IPS-20b (cell line): Measurements from ENCODE around the gene SLC3A2.

ENCODE experiments used
- H3K27ac ChIP-seq: one replicate; pipeline ENCODE4 v1.5.1; 2013; ENCODE audit warnings: low read length
- H3K27me3 ChIP-seq: 2 replicates; pipeline ENCODE4 v1.6.1; 2013; ENCODE audit warnings: mild to moderate bottlenecking, low read length, inconsistent platforms; ENCODE audit not compliant: insufficient read depth
- H3K36me3 ChIP-seq: 2 replicates; pipeline ENCODE4 v1.6.1; 2013; ENCODE audit warnings: low read depth, mild to moderate bottlenecking, inconsistent platforms, low read length, moderate library complexity; ENCODE audit not compliant: insufficient read depth
- H3K4me1 ChIP-seq: 2 replicates; pipeline ENCODE4 v1.6.1; 2013; ENCODE audit warnings: mild to moderate bottlenecking, control low read depth, inconsistent platforms, low read length, moderate library complexity; ENCODE audit not compliant: insufficient read depth
- H3K4me3 ChIP-seq: 2 replicates; pipeline ENCODE4 v1.5.1; 2013; ENCODE audit warnings: mild to moderate bottlenecking, low read length, inconsistent platforms
- H3K9ac ChIP-seq: 2 replicates; pipeline ENCODE4 v1.6.1; 2013; ENCODE audit warnings: low read depth, mild to moderate bottlenecking, inconsistent platforms, low read length, moderate library complexity
- H3K9me3 ChIP-seq: 2 replicates; pipeline ENCODE4 v1.6.1; 2013; ENCODE audit warnings: mild to moderate bottlenecking, low read depth, low read length, inconsistent platforms; ENCODE audit not compliant: insufficient read depth

Gene SLC3A2

DNA sequence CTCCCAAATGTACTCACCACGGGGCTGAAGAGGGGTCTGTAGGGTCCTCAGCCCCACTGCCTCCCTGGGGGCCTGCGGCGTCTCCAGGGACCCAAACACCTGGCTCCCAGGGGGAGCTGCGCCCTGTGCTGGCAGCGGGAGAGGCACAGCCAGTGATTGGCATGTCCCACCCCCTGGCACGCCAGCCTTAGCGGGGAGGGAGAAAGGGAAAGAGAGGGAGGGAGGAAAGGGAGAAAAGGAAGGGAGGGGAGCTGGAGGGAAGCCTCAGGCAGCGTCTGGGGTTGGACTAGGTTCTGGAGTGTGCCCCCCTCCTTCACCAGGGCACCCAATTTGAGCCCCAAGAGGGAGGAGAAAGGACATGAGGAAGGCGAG is 40.5 kb downstream of the SLC3A2 start, which contains the start of gene CHRM1:
Gene CHRM1, minus strand, starts transcription at position 163 of the 372 bp plus-strand sequence. CDS start 10,263 bp downstream, outside the sequence.
- Histone ChIP-seq H3K27ac (no peak within 1 kb of the TSS), H3K9me3 (no peaks in the 10 kb centered on the region), H3K4me1 (no peaks in the 10 kb centered on the region; the same call in 1 of the 2 replicates), H3K4me3 (no peak within 1 kb of the TSS), H3K9ac (no peak within 1 kb of the TSS), H3K36me3 (no peaks in the 10 kb centered on the region), H3K27me3 (peaks cover 55% of the 10 kb centered on the region)

DNA sequence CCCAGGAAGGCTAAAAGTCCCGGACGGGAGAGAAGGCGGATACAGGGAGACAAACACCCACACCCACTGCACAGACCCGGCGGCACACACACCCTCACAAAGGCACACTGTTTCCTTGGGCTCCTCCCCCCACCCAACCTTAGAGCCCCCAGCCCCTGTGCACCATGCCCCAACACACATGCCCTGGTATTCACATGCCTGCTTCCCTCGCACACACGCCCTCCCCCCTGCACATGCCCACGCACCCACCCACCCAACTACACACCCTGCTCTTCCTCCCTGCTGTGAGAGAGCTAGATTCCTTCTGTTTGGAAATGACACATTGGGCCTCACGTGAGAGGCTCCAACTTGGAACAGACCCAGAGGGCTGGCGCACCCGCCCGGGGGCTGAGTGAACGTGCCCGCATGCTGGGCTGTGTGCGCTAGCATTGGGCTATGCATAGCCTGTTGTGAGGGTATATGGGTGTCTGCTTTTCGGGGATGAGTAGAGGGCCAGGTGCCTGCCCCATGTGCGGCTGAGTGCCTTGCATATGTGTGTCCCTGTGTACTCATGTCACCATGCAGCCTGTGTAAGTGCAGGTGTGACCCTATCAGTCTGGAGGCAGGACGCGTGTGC is 41.0 kb downstream of the SLC3A2 start:
- Histone ChIP-seq H3K27me3 (peaks cover 60% of the 10 kb centered on the region), H3K9me3 (no peaks in the 10 kb centered on the region), H3K27ac (no peak overlapping the region), H3K36me3 (no peaks in the 10 kb centered on the region), H3K4me1 (no peaks in the 10 kb centered on the region; the same call in 1 of the 2 replicates), H3K4me3 (no peak overlapping the region), H3K9ac (no peak overlapping the region)

DNA sequence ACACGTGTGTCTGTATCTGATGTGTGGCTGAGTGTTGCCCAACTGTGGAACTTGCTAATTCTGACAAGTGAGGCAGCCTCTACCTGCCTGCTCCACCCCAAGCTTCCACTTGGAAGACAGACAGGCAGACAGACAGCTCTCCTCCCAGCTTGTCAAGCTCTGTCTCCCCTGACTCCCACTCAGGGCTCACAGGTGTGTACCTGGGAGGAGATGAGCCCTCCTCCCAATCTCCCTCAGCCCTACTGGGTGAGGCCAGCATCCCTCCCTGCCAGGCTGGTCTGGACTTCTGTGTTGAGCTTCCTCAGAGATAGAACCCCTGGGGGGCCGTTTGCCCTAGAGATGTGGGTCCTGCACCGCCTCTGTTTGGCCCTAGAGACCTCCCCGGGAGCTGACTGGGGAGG is 41.5 kb downstream of the SLC3A2 start:
- no peak overlapping the region for H3K27ac ChIP-seq
- H3K27me3 ChIP-seq = peaks cover 65% of the 10 kb centered on the region
- no peaks in the 10 kb centered on the region; the same call in 1 of the 2 replicates for H3K4me1 ChIP-seq
- H3K4me3 ChIP-seq = no peak overlapping the region
- H3K9me3 ChIP-seq = no peaks in the 10 kb centered on the region
- H3K9ac ChIP-seq = no peak overlapping the region
- H3K36me3 ChIP-seq = no peaks in the 10 kb centered on the region

DNA sequence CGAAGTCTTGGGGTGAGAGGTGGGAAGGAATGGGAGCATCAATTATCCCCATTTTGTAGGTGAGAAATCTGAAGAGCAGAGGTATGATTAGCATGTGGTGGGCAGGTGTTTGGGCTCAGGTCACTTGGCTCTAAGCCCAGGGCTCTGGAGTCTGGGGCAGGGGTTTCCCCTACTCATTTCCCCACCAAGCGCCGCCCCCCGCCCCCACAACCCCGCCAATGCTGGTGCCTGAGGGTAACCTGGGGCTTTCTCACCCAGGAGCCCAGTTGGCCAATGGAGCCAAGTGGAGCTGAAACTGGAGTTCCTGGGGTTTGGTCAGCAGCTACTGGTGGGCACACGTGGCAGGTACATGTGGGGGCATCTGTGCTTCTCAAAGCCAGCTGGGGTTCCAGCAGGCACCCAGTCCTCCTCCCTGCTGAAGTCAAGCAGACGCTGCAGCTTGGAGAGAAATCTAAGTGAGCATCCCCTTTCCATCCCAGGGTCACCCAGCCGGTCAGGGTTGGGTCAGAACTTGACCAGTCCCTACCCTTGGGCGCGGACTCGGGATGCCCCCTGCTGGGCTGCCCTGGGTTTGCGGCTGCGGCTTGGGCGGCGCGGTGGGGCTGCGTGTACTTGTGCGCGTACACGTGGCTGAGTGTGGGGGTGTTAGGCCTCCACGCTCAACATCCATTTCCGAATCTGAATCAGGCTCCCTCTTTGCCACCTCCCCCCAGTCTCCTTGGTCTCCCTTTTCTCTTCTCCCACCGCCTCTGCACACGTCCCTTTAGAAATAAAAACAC is 42.1 kb downstream of the SLC3A2 start:
- Histone ChIP-seq H3K27me3 (peaks cover 72% of the 10 kb centered on the region), H3K4me3 (0 out of 2 replicates have a peak overlapping the region, but pooled peaks have one; percentile 61), H3K36me3 (no peaks in the 10 kb centered on the region), H3K4me1 (peaks cover 5% of the 10 kb centered on the region), H3K27ac (no peak overlapping the region), H3K9ac (no peak overlapping the region), H3K9me3 (no peaks in the 10 kb centered on the region)

DNA sequence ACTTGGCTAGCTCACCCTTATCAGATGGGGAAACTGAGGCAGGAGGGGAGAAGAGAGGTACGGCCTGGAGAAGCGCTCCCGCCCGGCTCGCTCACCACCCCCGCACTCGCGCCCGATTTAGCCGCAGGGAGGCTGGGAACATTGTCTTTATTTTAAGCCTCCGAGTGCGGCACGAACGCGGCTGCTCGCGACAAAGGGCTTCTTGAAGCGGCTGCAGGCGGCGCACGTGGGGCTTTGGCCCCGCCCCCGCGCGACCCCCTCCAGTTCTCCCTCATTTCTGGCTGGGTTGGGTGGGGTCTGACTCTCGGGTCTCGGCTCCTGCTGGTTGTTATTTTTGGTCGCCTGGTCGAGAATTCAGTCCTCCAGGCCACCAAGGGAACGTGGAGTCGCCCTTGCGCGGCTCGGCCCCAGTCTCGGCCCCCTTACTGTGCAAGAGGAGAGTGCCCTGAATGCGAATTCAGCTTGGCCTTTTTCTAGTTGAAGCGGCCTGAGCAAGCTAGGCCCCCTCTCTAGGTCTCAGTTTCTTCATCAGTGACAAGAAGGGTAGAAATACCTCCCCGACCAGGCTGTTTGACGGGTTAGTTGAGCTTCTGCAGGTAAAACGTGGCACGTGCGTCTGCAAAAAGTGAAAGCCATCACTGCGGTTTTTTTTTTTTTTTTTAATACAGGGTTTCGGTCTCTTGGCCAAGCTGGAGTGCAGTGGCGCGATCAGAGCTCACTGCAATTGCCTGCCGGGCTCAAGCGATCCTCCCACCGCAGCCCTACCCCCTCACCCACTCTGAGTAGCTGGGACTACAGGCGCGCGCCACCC is 43.1 kb downstream of the SLC3A2 start:
- Histone ChIP-seq H3K4me3 (peak overlapping the region; percentile 61), H3K36me3 (no peaks in the 10 kb centered on the region), H3K4me1 (peaks cover 5% of the 10 kb centered on the region), H3K27me3 (peaks cover 82% of the 10 kb centered on the region), H3K9ac (peak overlapping the region; percentile 3; the same call in 1 of the 2 replicates), H3K9me3 (no peaks in the 10 kb centered on the region), H3K27ac (no peak overlapping the region)

DNA sequence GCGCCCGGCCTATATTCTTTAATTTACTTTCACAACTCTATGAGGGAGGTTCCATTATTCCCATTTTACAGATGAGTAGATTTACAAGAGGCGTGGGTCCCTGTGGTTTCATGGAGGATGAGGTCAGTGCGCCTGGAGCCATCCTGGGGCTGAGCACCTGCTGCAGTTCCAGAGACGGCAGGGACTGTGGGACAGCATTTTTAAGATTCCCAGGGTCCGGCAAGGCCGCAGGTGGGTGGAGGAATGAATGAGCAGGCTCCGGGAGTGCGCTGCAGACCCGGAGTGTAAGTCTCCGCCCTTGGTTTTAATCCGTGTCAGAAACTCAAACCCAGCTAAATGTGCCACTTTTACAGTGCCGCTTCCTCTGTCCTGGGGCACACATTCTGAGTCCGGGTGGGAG is 44.6 kb downstream of the SLC3A2 start:
- Histone ChIP-seq H3K9ac (peak overlapping the region; percentile 35; the same call in 1 of the 2 replicates), H3K4me3 (peak overlapping the region; percentile 77), H3K36me3 (no peaks in the 10 kb centered on the region), H3K27ac (no peak overlapping the region), H3K27me3 (peaks cover 97% of the 10 kb centered on the region), H3K9me3 (no peaks in the 10 kb centered on the region), H3K4me1 (peaks cover 5% of the 10 kb centered on the region)

DNA sequence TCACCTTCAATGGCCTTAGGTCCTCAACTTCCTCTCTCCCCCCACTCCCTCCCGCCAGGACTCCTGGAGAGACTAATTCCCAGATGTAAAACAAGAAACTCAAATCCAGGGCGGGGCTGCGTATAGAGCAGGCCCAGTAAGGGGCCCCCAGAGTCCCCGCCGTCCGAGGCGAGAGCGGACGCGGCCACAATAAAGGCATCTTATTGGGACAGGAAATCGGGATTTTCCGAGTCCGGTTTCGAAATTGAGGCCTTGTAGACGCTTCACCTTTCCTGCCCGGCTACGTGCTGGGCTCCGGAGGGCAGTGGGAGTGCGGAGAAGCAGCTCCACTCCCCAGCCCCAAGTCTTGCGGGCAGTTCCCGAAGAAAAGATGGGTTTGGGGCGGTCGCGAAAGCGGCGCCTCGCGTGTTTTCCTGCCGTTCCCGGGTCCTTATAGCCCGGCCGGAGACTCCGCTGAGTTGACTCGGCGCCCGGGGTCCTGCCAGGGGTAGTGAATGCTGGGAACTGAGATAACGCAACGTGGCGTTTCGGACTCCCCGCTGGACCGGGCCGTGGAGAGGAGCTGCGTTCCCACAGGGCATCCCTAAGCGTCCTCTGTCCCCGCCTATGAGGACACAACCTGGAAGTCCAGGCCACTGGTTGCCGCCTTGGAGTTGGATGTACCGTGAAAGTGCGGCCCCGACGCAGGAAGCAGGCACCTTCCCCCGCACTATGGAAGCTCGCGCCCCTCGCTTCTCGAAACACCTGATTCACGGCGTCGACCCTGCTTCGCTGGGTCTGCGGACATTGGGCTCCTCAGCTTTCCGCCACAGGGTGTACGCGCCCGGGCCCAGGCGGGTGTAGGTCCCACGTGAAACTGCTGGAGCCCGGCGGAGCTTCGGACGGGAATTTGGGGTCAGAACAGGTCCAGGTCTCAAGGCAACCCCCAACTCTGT is 45.3 kb downstream of the SLC3A2 start:
- H3K9ac ChIP-seq = peak overlapping the region; percentile 35
- no peaks in the 10 kb centered on the region for H3K36me3 ChIP-seq
- peak overlapping the region; percentile 77 for H3K4me3 ChIP-seq
- H3K9me3 ChIP-seq = no peaks in the 10 kb centered on the region
- peaks cover 5% of the 10 kb centered on the region for H3K4me1 ChIP-seq
- no peak overlapping the region for H3K27ac ChIP-seq
- H3K27me3 ChIP-seq = peaks cover 92% of the 10 kb centered on the region

DNA sequence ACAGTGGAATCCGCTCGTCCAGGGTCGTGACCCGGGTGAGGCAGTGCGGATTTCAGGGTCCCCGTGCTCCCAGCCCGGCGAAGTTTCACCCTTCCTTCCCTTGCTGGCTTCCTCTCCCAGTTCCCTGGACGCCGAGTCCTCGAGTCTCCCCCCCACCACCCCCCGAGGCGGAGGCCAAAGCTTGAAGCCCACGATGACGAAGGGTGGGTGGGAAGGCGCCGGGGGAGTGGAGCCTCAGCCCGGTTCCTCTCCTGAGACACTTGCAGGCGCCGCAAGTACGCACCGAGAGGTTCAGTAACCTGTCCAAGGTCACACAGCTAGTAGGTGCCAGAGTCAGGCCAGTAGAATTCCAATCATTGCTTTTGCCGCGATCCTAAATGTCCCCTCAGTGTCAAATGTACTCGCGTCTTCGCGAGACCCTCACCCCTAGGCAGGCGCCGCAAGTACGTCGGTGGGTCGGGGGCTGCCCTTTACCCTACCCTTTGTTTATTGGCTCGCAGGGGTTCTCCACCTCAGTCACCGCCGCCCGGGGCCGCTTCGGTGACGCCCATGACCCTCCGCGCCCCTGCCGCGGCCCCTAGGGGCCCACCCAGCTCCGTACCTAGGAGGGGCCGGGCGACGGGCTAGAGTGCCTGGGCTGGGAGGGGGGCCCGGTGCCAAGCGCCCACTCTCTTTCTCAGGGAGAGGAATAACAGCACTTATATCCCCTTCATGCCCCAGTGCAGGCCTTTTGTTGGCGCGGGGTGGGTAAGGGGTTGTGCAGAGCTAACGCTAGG is 46.2 kb downstream of the SLC3A2 start:
- no peaks in the 10 kb centered on the region for H3K36me3 ChIP-seq
- no peaks in the 10 kb centered on the region for H3K9me3 ChIP-seq
- peak overlapping the region; percentile 77 for H3K4me3 ChIP-seq
- H3K9ac ChIP-seq = peak overlapping the region; percentile 35; the same call in 1 of the 2 replicates
- peaks cover 85% of the 10 kb centered on the region for H3K27me3 ChIP-seq
- H3K4me1 ChIP-seq = peaks cover 7% of the 10 kb centered on the region
- H3K27ac ChIP-seq = no peak overlapping the region

DNA sequence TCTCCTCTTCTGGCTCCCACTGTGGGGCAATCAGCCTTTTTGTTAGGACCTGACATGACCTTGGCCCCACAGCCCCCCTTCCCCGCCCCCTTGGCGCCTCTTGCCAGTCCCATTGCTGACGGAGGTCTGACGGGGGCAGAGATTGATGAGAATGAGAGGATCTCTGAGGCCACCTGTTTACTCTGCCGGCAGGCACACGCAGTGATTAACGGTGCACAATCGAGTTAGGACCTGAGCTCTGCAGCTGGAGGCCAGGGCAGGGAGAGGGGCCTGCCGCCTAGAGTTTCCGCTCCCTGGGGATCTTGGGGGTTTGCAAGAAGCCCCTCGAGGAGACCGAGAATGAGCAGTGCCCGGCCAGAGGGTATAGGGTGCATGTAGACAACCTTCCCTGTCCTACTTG is 47.3 kb downstream of the SLC3A2 start:
- H3K4me1 ChIP-seq = peaks cover 8% of the 10 kb centered on the region
- no peaks in the 10 kb centered on the region for H3K36me3 ChIP-seq
- no peak overlapping the region for H3K9ac ChIP-seq
- H3K4me3 ChIP-seq = no peak overlapping the region
- peaks cover 73% of the 10 kb centered on the region for H3K27me3 ChIP-seq
- no peak overlapping the region for H3K27ac ChIP-seq
- H3K9me3 ChIP-seq = no peaks in the 10 kb centered on the region

DNA sequence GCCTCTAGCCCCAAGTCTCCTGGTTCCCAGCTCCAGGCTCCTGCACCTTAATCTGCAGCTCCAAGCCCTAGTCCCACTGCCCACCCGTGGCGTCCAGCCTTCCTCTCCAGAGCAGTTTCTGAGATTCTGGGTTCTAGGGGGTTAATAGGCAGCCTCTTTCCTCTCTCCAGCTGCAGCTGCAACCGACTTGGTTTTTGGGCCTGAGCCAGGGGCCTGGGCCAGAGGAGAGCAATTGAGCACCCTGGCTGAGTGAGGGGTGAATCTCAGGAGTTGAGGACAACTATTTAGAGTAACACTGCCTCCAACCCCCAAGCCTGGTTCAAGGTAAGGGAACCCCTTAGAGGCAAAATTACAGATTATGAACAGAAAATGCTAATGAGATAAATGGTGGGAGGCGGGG is 49.5 kb downstream of the SLC3A2 start:
- no peak overlapping the region for H3K9ac ChIP-seq
- peaks cover 8% of the 10 kb centered on the region for H3K4me1 ChIP-seq
- H3K9me3 ChIP-seq = no peaks in the 10 kb centered on the region
- no peak overlapping the region for H3K27ac ChIP-seq
- no peaks in the 10 kb centered on the region for H3K36me3 ChIP-seq
- H3K4me3 ChIP-seq = no peak overlapping the region
- peaks cover 52% of the 10 kb centered on the region for H3K27me3 ChIP-seq
